ENCODE data around the gene BNC2. TPM values are rescaled to one million over a fixed set of nuclear protein-coding genes. Genes with fewer than 3 reads are reported as not detected.

The BNC2 gene
- total RNA-seq, 1 experiment from 2014 or later = 4.9 TPM

DNA sequence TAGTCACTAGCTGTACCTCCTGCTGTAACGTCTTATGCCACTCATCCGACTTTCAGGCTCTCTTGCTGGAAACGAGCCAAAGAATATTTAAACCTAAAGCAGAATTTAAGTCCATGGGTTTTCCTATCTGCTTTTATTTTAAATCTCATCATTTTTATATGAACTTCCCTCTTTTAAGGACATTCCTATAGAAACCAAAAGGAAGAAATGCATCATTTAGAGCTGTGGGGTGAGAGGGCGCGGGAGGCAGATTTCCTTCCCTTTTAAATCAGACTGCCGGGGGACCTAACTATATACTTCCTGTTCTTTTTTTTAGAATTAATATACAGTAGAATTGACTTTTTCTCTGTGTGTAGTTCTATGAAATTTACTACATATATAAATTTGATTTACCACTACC, 468.8 kb downstream of the BNC2 start:
- no peaks in the 10 kb centered on the region for H3K4me1 ChIP-seq (replicated peaks)
- H3K36me3 ChIP-seq = no peaks in the 10 kb centered on the region
- no peak overlapping the region for H3K4me3 ChIP-seq
- DNase-seq (ENCODE audit: low read depth in 1 of 2, low spot score in 2 of 2) = no peak
- H3K9me3 ChIP-seq (replicated peaks) = no peaks in the 10 kb centered on the region
- no peak overlapping the region for H3K27ac ChIP-seq
- H3K27me3 ChIP-seq (replicated peaks) = no peaks in the 10 kb centered on the region

DNA sequence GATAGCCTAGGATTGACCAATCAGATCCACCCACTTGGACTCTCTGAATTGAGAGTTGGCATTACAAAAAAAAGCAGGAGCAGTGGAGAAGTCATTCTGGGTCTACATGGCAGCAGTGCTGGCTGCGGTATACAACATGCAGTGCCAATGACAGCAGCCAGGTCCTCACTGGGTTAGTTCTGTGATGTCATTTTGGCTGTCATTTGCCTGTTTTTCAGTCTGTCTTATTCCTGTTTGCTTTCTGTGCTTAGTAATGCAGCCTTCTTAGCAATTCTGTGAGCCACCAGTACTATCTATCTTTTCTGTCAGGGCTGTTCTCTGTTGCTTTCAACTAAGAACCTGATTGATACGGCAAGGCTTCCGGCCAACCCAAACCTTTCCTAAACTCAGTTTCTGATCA, 471.8 kb downstream of the BNC2 start:
- no peak overlapping the region for H3K4me3 ChIP-seq
- no peak overlapping the region for H3K27ac ChIP-seq
- no peaks in the 10 kb centered on the region for H3K36me3 ChIP-seq
- no peak for DNase-seq (ENCODE audit: low read depth in 1 of 2, low spot score in 2 of 2)
- H3K27me3 ChIP-seq (replicated peaks) = no peaks in the 10 kb centered on the region
- no peaks in the 10 kb centered on the region for H3K9me3 ChIP-seq (replicated peaks)
- no peaks in the 10 kb centered on the region for H3K4me1 ChIP-seq (replicated peaks)

DNA sequence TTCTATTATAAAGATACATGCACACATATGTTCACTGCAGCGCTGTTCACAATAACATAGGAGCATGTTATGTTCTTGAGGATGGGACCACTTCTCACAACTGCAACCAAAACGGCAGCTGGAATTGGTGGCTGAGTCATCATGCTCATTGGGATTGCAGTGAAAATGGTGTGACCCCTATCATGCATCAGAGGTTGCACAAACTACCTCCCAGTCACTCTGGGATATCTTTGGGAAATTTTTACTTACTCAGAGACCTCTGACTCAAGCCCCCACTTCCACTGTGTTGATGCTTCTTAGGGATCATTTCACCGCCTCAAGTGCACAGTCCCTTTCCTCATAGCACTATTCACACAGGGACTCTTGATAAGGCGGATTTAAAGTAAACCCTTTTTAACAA, 474.1 kb downstream of the BNC2 start:
- H3K27me3 ChIP-seq (replicated peaks) = no peaks in the 10 kb centered on the region
- H3K27ac ChIP-seq = no peak overlapping the region
- H3K4me1 ChIP-seq (replicated peaks) = no peaks in the 10 kb centered on the region
- DNase-seq (ENCODE audit: low read depth in 1 of 2, low spot score in 2 of 2) = no peak
- no peak overlapping the region for H3K4me3 ChIP-seq
- H3K9me3 ChIP-seq (replicated peaks) = no peaks in the 10 kb centered on the region
- H3K36me3 ChIP-seq = no peaks in the 10 kb centered on the region

DNA sequence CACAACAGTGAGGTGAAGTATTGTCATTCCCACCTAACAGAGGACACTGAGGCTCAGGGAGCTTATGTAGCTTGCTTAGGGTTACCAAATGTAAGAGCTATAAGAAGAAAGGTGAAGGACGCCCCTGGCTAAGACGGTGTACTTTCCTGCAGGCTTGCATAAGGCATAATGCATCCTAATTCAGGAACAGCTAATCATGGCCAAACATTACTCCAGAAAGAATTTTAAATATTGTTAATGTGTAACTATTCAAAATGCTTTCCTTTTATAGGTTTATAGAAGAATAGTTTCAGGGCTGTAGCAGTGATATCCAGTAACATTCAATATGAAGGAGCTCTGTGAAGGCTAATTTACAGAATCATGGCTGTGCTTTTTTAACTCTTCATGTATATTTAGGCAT, 479.1 kb downstream of the BNC2 start:
- Histone ChIP-seq H3K4me3 (no peak overlapping the region), H3K4me1 (replicated peaks) (no peaks in the 10 kb centered on the region), H3K27ac (no peak overlapping the region), H3K36me3 (no peaks in the 10 kb centered on the region), H3K27me3 (replicated peaks) (no peaks in the 10 kb centered on the region), H3K9me3 (replicated peaks) (no peaks in the 10 kb centered on the region)
- DNase-seq (ENCODE audit: low read depth in 1 of 2, low spot score in 2 of 2) = no peak

DNA sequence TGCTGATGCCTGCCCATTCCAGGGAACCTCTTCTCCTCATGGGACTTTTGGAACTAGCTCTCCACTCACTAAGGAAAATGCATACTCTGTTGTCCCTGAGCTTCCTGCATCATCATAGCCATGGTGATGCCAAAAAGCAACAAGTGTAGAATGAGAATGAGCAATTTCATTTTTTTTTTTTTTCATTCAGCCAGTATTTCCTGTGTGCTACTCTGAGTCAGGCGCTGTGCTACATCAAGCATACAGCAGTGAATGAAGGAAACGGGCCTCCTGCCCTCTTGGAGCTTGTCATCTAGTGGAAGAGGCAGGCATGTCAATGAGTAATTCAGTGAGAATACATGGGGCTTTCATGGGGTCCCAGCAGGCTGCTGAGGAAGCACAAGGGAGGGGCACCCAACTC, 483.1 kb downstream of the BNC2 start:
- no peaks in the 10 kb centered on the region for H3K9me3 ChIP-seq (replicated peaks)
- no peaks in the 10 kb centered on the region for H3K36me3 ChIP-seq
- DNase-seq (ENCODE audit: low read depth in 1 of 2, low spot score in 2 of 2) = no peak

DNA sequence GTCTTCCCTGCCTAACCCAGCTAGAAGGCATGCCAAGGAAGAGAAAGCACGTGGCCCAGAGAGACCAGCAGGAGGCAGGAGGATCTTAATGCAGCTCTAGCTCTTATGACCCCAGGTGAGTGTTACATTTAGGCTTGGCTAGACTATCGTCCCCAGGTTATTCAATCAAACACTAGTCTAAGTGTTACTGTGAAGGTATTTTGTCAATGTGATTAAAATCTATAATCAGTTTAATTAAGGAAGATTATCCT, 483.7 kb downstream of the BNC2 start:
- DNase-seq (ENCODE audit: low read depth in 1 of 2, low spot score in 2 of 2) = no peak
- Histone ChIP-seq H3K9me3 (replicated peaks) (no peaks in the 10 kb centered on the region), H3K27me3 (replicated peaks) (no peaks in the 10 kb centered on the region), H3K36me3 (no peaks in the 10 kb centered on the region), H3K27ac (no peak overlapping the region), H3K4me3 (no peak overlapping the region), H3K4me1 (replicated peaks) (peaks cover 7% of the 10 kb centered on the region)

More for the DNA sequence above, 483.1 kb downstream of the BNC2 start:
- Histone ChIP-seq H3K27me3 (replicated peaks) (no peaks in the 10 kb centered on the region), H3K4me1 (replicated peaks) (peaks cover 7% of the 10 kb centered on the region), H3K27ac (no peak overlapping the region), H3K4me3 (no peak overlapping the region)

DNA sequence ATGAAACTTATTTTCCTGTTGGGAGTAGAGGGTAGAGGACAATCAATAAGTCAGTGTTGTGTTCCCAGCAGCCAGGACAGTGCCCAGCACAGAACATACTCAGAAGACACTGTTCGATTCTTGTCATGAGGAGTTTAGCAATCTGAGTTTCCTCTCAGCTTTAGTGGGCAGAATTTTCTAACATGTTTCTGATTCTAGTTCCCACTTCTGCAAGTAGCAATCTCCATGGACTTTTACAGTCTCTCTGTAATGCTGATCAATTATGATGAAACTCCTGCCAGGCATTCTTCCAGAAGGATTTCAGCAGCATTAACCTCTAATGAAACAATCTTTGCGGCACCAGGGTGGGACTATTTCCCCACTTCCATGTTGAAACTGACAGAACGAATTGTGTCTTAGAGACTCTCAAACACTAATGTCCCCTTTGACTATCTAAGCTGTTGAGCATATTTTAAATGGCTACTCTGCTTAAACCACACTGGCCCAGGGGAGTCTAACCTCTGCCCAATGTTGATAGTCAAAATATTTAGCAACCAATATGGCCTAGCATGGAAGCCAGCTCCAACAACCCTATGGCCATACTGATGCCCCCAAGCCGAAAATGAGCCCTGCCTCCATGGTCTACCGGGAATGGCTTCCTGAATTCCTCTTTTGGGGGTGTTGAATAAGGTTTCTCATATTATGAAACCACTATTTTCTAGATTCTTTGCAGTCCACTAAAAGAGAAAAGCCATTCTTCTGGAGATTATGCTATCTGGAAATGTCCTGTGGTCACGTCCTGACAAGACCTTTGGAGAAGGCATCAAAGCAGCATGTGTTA, 484.3 kb downstream of the BNC2 start:
- Histone ChIP-seq H3K4me1 (replicated peaks) (peaks cover 7% of the 10 kb centered on the region), H3K4me3 (no peak overlapping the region), H3K27me3 (replicated peaks) (no peaks in the 10 kb centered on the region), H3K36me3 (no peaks in the 10 kb centered on the region), H3K9me3 (replicated peaks) (no peaks in the 10 kb centered on the region), H3K27ac (no peak overlapping the region)
- DNase-seq (ENCODE audit: low read depth in 1 of 2, low spot score in 2 of 2) = no peak

DNA sequence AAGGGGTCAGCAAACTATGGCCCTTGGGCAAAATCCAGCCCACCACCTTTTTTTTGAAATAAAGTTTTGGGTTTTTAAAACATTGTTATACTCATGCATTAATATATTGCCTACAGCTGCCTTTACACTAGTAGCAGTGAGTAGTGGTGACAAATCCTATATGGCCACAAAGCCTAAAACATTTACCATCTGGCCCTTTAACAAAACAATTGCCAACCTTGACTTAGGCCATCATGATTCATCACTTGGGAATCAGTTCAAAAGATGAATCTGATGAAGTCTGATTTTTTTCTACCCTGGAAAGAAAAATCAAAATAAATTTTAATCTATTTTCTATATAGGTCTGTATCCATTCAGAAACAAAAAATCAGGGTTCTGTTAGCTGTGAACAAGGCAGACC, 484.9 kb downstream of the BNC2 start:
- H3K4me3 ChIP-seq = no peak overlapping the region
- DNase-seq (ENCODE audit: low read depth in 1 of 2, low spot score in 2 of 2) = peak in 1 of 2 experiments; percentile 3
- no peaks in the 10 kb centered on the region for H3K27me3 ChIP-seq (replicated peaks)
- no peaks in the 10 kb centered on the region for H3K9me3 ChIP-seq (replicated peaks)
- peaks cover 7% of the 10 kb centered on the region for H3K4me1 ChIP-seq (replicated peaks)
- H3K27ac ChIP-seq = no peak overlapping the region
- H3K36me3 ChIP-seq = no peaks in the 10 kb centered on the region

DNA sequence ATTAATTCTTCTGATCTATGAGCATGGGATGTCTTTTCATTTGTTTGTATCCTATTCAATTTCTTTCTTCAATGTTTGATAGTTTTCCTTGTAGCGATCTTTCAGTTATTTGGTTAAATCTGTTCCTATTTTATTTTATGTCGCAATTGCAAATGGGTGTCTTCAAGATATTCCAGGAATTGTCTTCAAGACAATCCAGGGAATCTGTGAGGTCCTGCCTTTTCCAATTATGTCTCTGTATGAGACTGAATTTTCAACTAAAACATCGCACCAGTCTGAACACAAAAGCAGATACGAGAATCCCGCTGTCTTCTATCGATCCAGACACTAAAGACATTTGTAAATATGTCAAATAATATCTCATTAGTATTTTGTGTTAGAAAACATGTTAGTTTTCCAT, 485.5 kb downstream of the BNC2 start:
- no peak overlapping the region for H3K4me3 ChIP-seq
- H3K27ac ChIP-seq = no peak overlapping the region
- H3K4me1 ChIP-seq (replicated peaks) = peaks cover 7% of the 10 kb centered on the region
- no peak for DNase-seq (ENCODE audit: low read depth in 1 of 2, low spot score in 2 of 2)
- no peaks in the 10 kb centered on the region for H3K9me3 ChIP-seq (replicated peaks)
- H3K27me3 ChIP-seq (replicated peaks) = no peaks in the 10 kb centered on the region
- no peaks in the 10 kb centered on the region for H3K36me3 ChIP-seq

DNA sequence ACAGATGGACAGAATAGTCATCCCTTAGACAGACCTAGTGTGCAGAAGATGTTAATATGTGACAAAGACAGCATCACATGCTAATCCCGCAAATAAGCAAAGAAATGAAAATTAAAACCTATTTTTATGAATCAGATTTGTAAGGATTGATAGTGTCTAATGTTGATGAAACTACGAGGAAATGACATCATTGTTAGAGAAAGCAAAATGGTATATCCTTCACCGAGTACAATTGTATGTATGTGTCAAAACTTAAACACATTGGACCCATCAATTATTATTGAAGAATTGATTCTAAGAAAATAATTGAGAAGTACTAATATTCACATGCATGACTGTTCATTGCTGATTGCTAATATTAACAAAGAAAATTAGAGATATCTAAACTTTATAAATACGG, 493.2 kb downstream of the BNC2 start:
- H3K9me3 ChIP-seq (replicated peaks) = no peaks in the 10 kb centered on the region
- H3K36me3 ChIP-seq = no peaks in the 10 kb centered on the region
- no peak overlapping the region for H3K4me3 ChIP-seq
- H3K27ac ChIP-seq = no peak overlapping the region
- no peaks in the 10 kb centered on the region for H3K27me3 ChIP-seq (replicated peaks)
- DNase-seq (ENCODE audit: low read depth in 1 of 2, low spot score in 2 of 2) = no peak
- no peaks in the 10 kb centered on the region for H3K4me1 ChIP-seq (replicated peaks)

DNA sequence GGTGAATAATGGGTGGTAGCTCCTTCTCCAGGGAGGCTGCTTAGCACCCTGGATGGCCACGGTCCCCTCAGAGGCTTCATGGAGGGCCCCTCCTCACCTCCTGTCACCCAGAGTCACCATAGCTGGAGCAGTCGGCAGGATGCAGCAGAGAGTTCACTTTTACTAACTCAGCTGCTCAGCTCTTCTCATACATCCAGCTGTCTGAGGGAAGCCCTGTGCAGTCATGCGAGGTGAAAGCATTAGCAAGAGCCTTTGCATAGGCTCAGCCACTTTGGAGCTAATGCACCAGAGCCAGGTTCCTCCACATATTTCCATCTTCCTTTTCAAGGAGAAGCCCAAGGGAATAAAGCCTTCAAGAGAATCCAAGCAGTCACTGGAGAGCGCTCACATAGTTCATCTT, 499.2 kb downstream of the BNC2 start:
- Histone ChIP-seq H3K9me3 (replicated peaks) (no peaks in the 10 kb centered on the region), H3K27ac (no peak overlapping the region), H3K4me1 (replicated peaks) (peaks cover 16% of the 10 kb centered on the region), H3K4me3 (no peak overlapping the region), H3K36me3 (no peaks in the 10 kb centered on the region), H3K27me3 (replicated peaks) (no peaks in the 10 kb centered on the region)
- DNase-seq (ENCODE audit: low read depth in 1 of 2, low spot score in 2 of 2) = no peak

DNA sequence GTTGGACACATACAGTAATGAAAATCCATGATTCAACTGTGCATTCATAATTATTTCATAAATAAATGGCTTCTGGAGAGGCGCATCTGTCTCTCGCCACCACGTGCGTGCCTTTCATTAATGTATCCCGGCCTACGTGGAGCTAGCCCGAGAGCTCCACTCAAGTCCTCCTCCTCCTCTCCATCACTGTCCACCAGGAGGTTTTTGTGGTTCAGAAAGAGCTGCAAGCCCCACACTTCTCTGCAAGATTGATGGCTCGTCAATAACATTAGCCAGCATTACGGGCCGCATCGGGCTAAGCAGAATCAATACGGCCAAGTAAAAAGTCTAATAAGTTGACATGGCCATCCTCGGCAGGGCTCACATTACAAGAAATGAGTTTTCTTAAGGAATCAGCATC, 499.8 kb downstream of the BNC2 start:
- no peaks in the 10 kb centered on the region for H3K36me3 ChIP-seq
- H3K27ac ChIP-seq = no peak overlapping the region
- H3K9me3 ChIP-seq (replicated peaks) = no peaks in the 10 kb centered on the region
- H3K27me3 ChIP-seq (replicated peaks) = no peaks in the 10 kb centered on the region
- no peak overlapping the region for H3K4me3 ChIP-seq
- H3K4me1 ChIP-seq (replicated peaks) = peaks cover 16% of the 10 kb centered on the region
- no peak for DNase-seq (ENCODE audit: low read depth in 1 of 2, low spot score in 2 of 2)

DNA sequence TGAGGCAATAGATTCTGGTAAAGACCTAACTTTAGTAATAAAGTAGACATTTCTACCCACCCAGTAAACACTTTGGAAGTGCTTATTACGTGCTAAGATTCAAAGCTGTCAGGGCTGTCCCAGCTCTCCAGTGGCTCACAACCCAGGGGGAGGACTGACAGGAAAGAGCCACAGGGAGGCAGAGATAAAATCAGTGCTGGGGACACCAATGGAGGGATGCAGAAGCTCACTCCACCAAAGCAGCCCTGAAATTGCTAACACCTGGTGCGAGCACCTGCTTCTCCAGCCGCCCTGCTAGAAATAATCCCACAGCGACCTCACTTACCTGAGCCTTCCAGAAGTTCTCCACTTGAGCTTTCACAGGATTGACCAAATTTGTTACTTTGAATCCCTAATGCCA, 501.0 kb downstream of the BNC2 start:
- no peak for DNase-seq (ENCODE audit: low read depth in 1 of 2, low spot score in 2 of 2)
- no peaks in the 10 kb centered on the region for H3K9me3 ChIP-seq (replicated peaks)
- no peaks in the 10 kb centered on the region for H3K36me3 ChIP-seq
- peaks cover 16% of the 10 kb centered on the region for H3K4me1 ChIP-seq (replicated peaks)
- H3K27ac ChIP-seq = no peak overlapping the region
- no peaks in the 10 kb centered on the region for H3K27me3 ChIP-seq (replicated peaks)
- no peak overlapping the region for H3K4me3 ChIP-seq

DNA sequence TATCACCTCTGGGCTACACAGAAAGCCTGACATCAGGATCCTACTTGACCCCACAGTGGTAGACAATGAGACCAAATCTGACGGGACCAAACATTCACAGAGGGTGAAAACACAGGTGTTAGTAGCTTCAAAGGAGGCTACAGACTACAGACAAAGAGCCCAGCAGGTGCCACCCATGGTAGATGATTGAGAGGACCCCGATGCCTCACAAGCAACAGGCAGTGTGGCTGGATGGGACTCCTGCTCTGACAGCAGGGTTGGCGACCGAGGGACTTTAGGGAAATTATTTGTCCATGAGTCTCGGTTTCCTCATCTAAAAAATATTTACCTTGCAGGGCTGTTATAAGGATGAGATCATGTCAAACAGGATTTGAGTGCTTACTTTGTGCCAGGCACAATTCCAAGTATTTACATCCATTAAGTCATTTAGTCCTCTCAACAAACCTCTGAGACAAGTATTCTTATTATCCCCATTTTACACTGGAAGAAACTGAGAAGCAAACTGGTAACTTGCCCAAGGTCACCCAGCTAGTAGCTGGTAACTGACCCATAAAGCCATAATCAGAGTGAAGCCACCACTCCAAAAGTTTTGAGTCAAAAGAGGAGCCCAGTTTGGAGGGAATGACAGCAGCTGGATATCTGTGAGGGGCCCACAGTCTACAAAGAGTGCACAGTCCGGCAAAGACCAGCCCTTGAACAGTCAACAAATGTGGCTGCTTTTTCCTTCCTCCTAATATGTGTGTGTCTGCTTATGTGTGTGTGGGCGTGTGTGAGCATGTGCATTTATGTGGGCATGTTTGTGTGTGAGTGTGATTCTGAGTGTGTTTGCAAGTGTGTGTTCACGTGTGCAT, 502.0 kb downstream of the BNC2 start:
- DNase-seq (ENCODE audit: low read depth in 1 of 2, low spot score in 2 of 2) = peak; percentile 30 to 41
- no peaks in the 10 kb centered on the region for H3K36me3 ChIP-seq
- peak overlapping the region; percentile 54 for H3K27ac ChIP-seq
- no peaks in the 10 kb centered on the region for H3K9me3 ChIP-seq (replicated peaks)
- peaks cover 16% of the 10 kb centered on the region for H3K4me1 ChIP-seq (replicated peaks)
- no peak overlapping the region for H3K4me3 ChIP-seq
- no peaks in the 10 kb centered on the region for H3K27me3 ChIP-seq (replicated peaks)

All from SJSA1 (cell line).